Stimulated activated naive CD8-positive, alpha-beta T cell treated with anti-CD3 and anti-CD28 coated beads, Interleukin-15, Interleukin-2, amounts not matched to agents 100 ng/mL and 50 ng/mL, for 24 hours (primary cell): ENCODE data around the gene MCU.
A peak's percentile ranks its signal among the peaks of the same experiment; 100 is the strongest.
"Not testable (repeated sequence)": the region's sequence is repeated elsewhere in the genome, so short reads cannot be mapped to it uniquely, and the experiment has no call there.

ENCODE experiments used
- H3K27ac Mint-ChIP-seq: one replicate; pipeline ENCODE4 v1.8.0; 2021; ENCODE audit warnings: mild to moderate bottlenecking, mixed read lengths
- H3K27me3 Mint-ChIP-seq: one replicate; pipeline ENCODE4 v1.8.0; 2021; ENCODE audit warnings: mixed read lengths
- H3K36me3 Mint-ChIP-seq: one replicate; pipeline ENCODE4 v1.8.0; 2021; ENCODE audit warnings: low read depth, mixed read lengths
- H3K4me1 Mint-ChIP-seq: one replicate; pipeline ENCODE4 v1.8.0; 2021; ENCODE audit warnings: low read depth, mixed read lengths
- H3K4me3 Mint-ChIP-seq: one replicate; pipeline ENCODE4 v1.8.0; 2021; ENCODE audit warnings: mild to moderate bottlenecking, mixed read lengths
- H3K9me3 Mint-ChIP-seq: one replicate; pipeline ENCODE4 v1.8.0; 2021; ENCODE audit warnings: mixed read lengths

MCU gene

GRCh38 chr10:72881291-72881690, 189.3 kb downstream of the MCU start:
- Mint-ChIP-seq H3K4me3 (no peak overlapping the region), H3K9me3 (peaks cover 7% of the 10 kb centered on the region), H3K4me1 (peaks cover 12% of the 10 kb centered on the region), H3K27me3 (no peaks in the 10 kb centered on the region), H3K36me3 (peaks cover 46% of the 10 kb centered on the region), H3K27ac (no peak overlapping the region)

GRCh38 chr10:72883861-72884260, 191.9 kb downstream of the MCU start:
- H3K9me3 Mint-ChIP-seq: peaks cover 7% of the 10 kb centered on the region
- H3K36me3 Mint-ChIP-seq: peaks cover 54% of the 10 kb centered on the region
- no peak overlapping the region for H3K4me3 Mint-ChIP-seq
- peaks cover 31% of the 10 kb centered on the region for H3K4me1 Mint-ChIP-seq
- H3K27me3 Mint-ChIP-seq: no peaks in the 10 kb centered on the region
- H3K27ac Mint-ChIP-seq: peak overlapping the region; percentile 10

GRCh38 chr10:72885953-72886352, 194.0 kb downstream of the MCU start:
- H3K36me3 Mint-ChIP-seq: peaks cover 45% of the 10 kb centered on the region
- H3K27ac Mint-ChIP-seq: peak overlapping the region; percentile 88
- peaks cover 31% of the 10 kb centered on the region for H3K4me1 Mint-ChIP-seq
- H3K9me3 Mint-ChIP-seq: peaks cover 4% of the 10 kb centered on the region
- H3K27me3 Mint-ChIP-seq: no peaks in the 10 kb centered on the region
- H3K4me3 Mint-ChIP-seq: no peak overlapping the region

- no peaks in the 10 kb centered on the region for H3K27me3 Mint-ChIP-seq
- peak overlapping the region; percentile 88 for H3K27ac Mint-ChIP-seq
- peaks cover 31% of the 10 kb centered on the region for H3K4me1 Mint-ChIP-seq
- H3K4me3 Mint-ChIP-seq: peak overlapping the region; percentile 55
- peaks cover 4% of the 10 kb centered on the region for H3K9me3 Mint-ChIP-seq
- H3K36me3 Mint-ChIP-seq: peaks cover 39% of the 10 kb centered on the region
These were observed 194.7 kb downstream of the MCU start for GRCh38 chr10:72886621-72887020.

GRCh38 chr10:72887043-72887442, 195.1 kb downstream of the MCU start:
- peak overlapping the region; percentile 88 for H3K27ac Mint-ChIP-seq
- peaks cover 35% of the 10 kb centered on the region for H3K36me3 Mint-ChIP-seq
- peaks cover 4% of the 10 kb centered on the region for H3K9me3 Mint-ChIP-seq
- H3K27me3 Mint-ChIP-seq: no peaks in the 10 kb centered on the region
- H3K4me3 Mint-ChIP-seq: peak overlapping the region; percentile 55
- H3K4me1 Mint-ChIP-seq: peaks cover 31% of the 10 kb centered on the region

- Mint-ChIP-seq H3K27me3 (no peaks in the 10 kb centered on the region), H3K9me3 (no peaks in the 10 kb centered on the region), H3K36me3 (peaks cover 28% of the 10 kb centered on the region), H3K4me1 (peaks cover 31% of the 10 kb centered on the region), H3K4me3 (no peak overlapping the region), H3K27ac (peak overlapping the region; percentile 19)
These were observed 196.3 kb downstream of the MCU start for GRCh38 chr10:72888151-72888638.

GRCh38 chr10:72889391-72889831, 197.5 kb downstream of the MCU start:
- Mint-ChIP-seq H3K27me3 (no peaks in the 10 kb centered on the region), H3K4me3 (no peak overlapping the region), H3K4me1 (peaks cover 23% of the 10 kb centered on the region), H3K27ac (no peak overlapping the region), H3K36me3 (peaks cover 28% of the 10 kb centered on the region), H3K9me3 (no peaks in the 10 kb centered on the region)

GRCh38 chr10:72890086-72890485, 198.1 kb downstream of the MCU start:
- Mint-ChIP-seq H3K4me1 (peaks cover 23% of the 10 kb centered on the region), H3K9me3 (no peaks in the 10 kb centered on the region), H3K36me3 (peaks cover 23% of the 10 kb centered on the region), H3K27ac (no peak overlapping the region), H3K27me3 (no peaks in the 10 kb centered on the region), H3K4me3 (no peak overlapping the region)

- no peaks in the 10 kb centered on the region for H3K27me3 Mint-ChIP-seq
- H3K9me3 Mint-ChIP-seq: no peaks in the 10 kb centered on the region
- H3K27ac Mint-ChIP-seq: no peak within 1 kb of the TSS
- no peak within 1 kb of the TSS for H3K4me3 Mint-ChIP-seq
- peaks cover 6% of the 10 kb centered on the region for H3K36me3 Mint-ChIP-seq
- H3K4me1 Mint-ChIP-seq: peaks cover 4% of the 10 kb centered on the region
These were observed 201.3 kb downstream of the MCU start, which contains the start of gene OIT3 for GRCh38 chr10:72893136-72893798. Gene OIT3 (plus strand): TSS chr10:72893739. CDS start chr10:72893799, 60 bp downstream.

GRCh38 chr10:72895236-72895850, 203.4 kb downstream of the MCU start:
- H3K27me3 Mint-ChIP-seq: no peaks in the 10 kb centered on the region
- H3K27ac Mint-ChIP-seq: no peak overlapping the region
- no peaks in the 10 kb centered on the region for H3K4me1 Mint-ChIP-seq
- no peaks in the 10 kb centered on the region for H3K9me3 Mint-ChIP-seq
- H3K36me3 Mint-ChIP-seq: no peaks in the 10 kb centered on the region
- H3K4me3 Mint-ChIP-seq: no peak overlapping the region

GRCh38 chr10:72898616-72899015, 206.7 kb downstream of the MCU start:
- Mint-ChIP-seq H3K4me1 (no peaks in the 10 kb centered on the region), H3K4me3 (no peak overlapping the region), H3K27ac (no peak overlapping the region), H3K9me3 (no peaks in the 10 kb centered on the region), H3K27me3 (no peaks in the 10 kb centered on the region), H3K36me3 (no peaks in the 10 kb centered on the region)

GRCh38 chr10:72899545-72899944, 207.6 kb downstream of the MCU start:
- Mint-ChIP-seq H3K4me3 (no peak overlapping the region), H3K27ac (no peak overlapping the region), H3K4me1 (no peaks in the 10 kb centered on the region), H3K36me3 (no peaks in the 10 kb centered on the region), H3K27me3 (no peaks in the 10 kb centered on the region), H3K9me3 (no peaks in the 10 kb centered on the region)

GRCh38 chr10:72903941-72904446, 212.1 kb downstream of the MCU start:
- H3K27ac Mint-ChIP-seq, H3K36me3 Mint-ChIP-seq, H3K9me3 Mint-ChIP-seq, H3K27me3 Mint-ChIP-seq, H3K4me1 Mint-ChIP-seq, H3K4me3 Mint-ChIP-seq: not testable (repeated sequence)

GRCh38 chr10:72904806-72905205, 212.9 kb downstream of the MCU start:
- Mint-ChIP-seq H3K9me3 (no peaks in the 10 kb centered on the region), H3K4me1 (no peaks in the 10 kb centered on the region), H3K27ac (no peak overlapping the region), H3K36me3 (no peaks in the 10 kb centered on the region), H3K4me3 (no peak overlapping the region), H3K27me3 (no peaks in the 10 kb centered on the region)

GRCh38 chr10:72906446-72906845, 214.5 kb downstream of the MCU start:
- no peaks in the 10 kb centered on the region for H3K9me3 Mint-ChIP-seq
- no peak overlapping the region for H3K27ac Mint-ChIP-seq
- H3K4me1 Mint-ChIP-seq: no peaks in the 10 kb centered on the region
- H3K36me3 Mint-ChIP-seq: no peaks in the 10 kb centered on the region
- H3K27me3 Mint-ChIP-seq: no peaks in the 10 kb centered on the region
- H3K4me3 Mint-ChIP-seq: no peak overlapping the region
